Kidney (tissue), 14 donors: ENCODE results near the gene NUFIP2. TPM values are rescaled to one million over a fixed set of nuclear protein-coding genes. Genes with fewer than 3 reads are reported as not detected.

ENCODE experiments used
- DNase-seq, 5 donors: peaks; one replicate each; pipeline ENCODE4 v3.0.0-alpha.2; 2013 to 2020
- FAIRE-seq: peaks from 2 replicates; lab custom pipeline; 2012; peaks lifted over from hg19 to GRCh38; lab: Jason Lieb, UNC
- H3K27ac ChIP-seq, 2 donors: one replicate each; pipeline ENCODE4 v1.7.0; 2013; ENCODE audit warnings: low read depth in 2 of 2, low read length in 2 of 2, inconsistent platforms in 1 of 2
- H3K27me3 ChIP-seq: one replicate; pipeline ENCODE4 v1.7.1; 2013; ENCODE audit warnings: low read length, inconsistent platforms; ENCODE audit not compliant: control insufficient read depth, insufficient read depth
- H3K36me3 ChIP-seq, 3 donors: one replicate each; pipeline versions ENCODE4 v1.7.0 to v1.7.1; 2013; ENCODE audit warnings: low read length in 3 of 3, control low read depth in 1 of 3, inconsistent platforms in 1 of 3; ENCODE audit not compliant: insufficient read depth in 3 of 3, control insufficient read depth in 2 of 3
- H3K4me1 ChIP-seq, 3 donors: one replicate each; pipeline versions ENCODE4 v1.7.0 to v1.7.1; 2013; ENCODE audit warnings: low read length in 3 of 3, inconsistent platforms in 1 of 3, low read depth in 1 of 3; ENCODE audit not compliant: control insufficient read depth in 2 of 3, insufficient read depth in 2 of 3
- H3K4me3 ChIP-seq, 3 donors: one replicate each; pipeline versions ENCODE4 v1.7.0 to v1.8.1; 2013; ENCODE audit warnings: low read length in 3 of 3, control low read depth in 1 of 3, inconsistent platforms in 1 of 3
- H3K9ac ChIP-seq, 3 donors: one replicate each; pipeline versions ENCODE4 v1.7.0 to v1.7.1; 2013; ENCODE audit warnings: low read length in 3 of 3, control low read depth in 1 of 3, inconsistent platforms in 1 of 3
- H3K9me3 ChIP-seq, 3 donors: one replicate each; pipeline versions ENCODE4 v1.7.0 to v1.7.1; 2013; ENCODE audit warnings: low read length in 3 of 3, control low read depth in 1 of 3, inconsistent platforms in 1 of 3; ENCODE audit not compliant: control insufficient read depth in 2 of 3, insufficient read depth in 1 of 3
- intact Hi-C: fragments of 100-400 bp; cut with DNase I; formaldehyde crosslinking; loops from one replicate; pipeline ENCODE4 v1.11.1; 2022
- polyA plus RNA-seq: library from polyadenylated mRNA; stranded (reverse); fragments of 350-450 nt; fragmentation: Illumina TruSeq; extraction: RNeasy Lipid Tissue Mini Kit (QIAGEN cat#74804); gene quantifications from one replicate; pipeline ENCODE4 v1.2.3, GENCODE V29; 2014; ENCODE audit warnings: low read depth, low replicate concordance; ENCODE audit not compliant: insufficient read depth
- total RNA-seq: library from RNA; stranded (reverse); fragmentation: NEBNext Ultra II Directional; extraction: Animal tissue kit (Norgen Biotek cat#: 25700); gene quantifications from one replicate; pipeline ENCODE4 v1.2.1, GENCODE V29; 2021
- TF ChIP-seq, protein P1 (sequence below): IDR thresholded peaks from 3 replicates; pipeline ENCODE4 v1.5.1; 2012; ENCODE audit warnings: mild to moderate bottlenecking, moderate library complexity, borderline replicate concordance; ENCODE audit not compliant: insufficient read depth; ENCODE audit errors: extremely low read depth
- donor health status: control.
- donor health status: control.
- donor health status: control.
- donor health status: control.
- donor health status: control.
- donor health status: DM: yes; HTN: yes; CAD: no.
- donor health status: Normal renal cell carcinoma (clear cell type).

NUFIP2 gene
- total and polyA plus RNA-seq, 2 donors from 2014 or later = 7.6 to 52.3 TPM

DNA sequence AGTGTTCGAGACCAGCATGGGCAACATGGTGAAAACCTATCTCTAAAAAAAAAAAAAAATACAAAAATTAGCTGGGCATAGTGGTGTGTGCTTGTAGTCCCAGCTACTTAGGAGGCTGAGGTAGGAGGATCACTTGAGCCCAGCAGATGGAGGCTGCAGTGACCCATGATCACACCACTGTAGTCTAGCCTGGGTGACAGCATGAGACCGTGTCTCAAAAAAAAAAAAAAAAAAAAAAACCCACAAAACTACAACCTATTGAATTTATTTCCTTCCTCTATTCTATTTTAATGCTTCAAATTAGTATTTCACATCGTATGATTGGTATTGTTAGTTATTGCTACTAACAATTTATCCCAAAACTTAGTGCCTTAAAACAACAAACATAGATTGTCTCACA lies 9.4 kb upstream of the NUFIP2 start:
- Histone ChIP-seq H3K9me3 (no peaks in the 10 kb centered on the region), H3K9ac (no peak overlapping the region), H3K4me1 (no peaks in the 10 kb centered on the region), H3K4me3 (no peak overlapping the region), H3K27me3 (no peaks in the 10 kb centered on the region), H3K36me3 (no peaks in the 10 kb centered on the region), H3K27ac (no peak overlapping the region)
- DNase-seq = no peak
- intact Hi-C loops = no loop called here
- TF ChIP-seq, protein P1, sequence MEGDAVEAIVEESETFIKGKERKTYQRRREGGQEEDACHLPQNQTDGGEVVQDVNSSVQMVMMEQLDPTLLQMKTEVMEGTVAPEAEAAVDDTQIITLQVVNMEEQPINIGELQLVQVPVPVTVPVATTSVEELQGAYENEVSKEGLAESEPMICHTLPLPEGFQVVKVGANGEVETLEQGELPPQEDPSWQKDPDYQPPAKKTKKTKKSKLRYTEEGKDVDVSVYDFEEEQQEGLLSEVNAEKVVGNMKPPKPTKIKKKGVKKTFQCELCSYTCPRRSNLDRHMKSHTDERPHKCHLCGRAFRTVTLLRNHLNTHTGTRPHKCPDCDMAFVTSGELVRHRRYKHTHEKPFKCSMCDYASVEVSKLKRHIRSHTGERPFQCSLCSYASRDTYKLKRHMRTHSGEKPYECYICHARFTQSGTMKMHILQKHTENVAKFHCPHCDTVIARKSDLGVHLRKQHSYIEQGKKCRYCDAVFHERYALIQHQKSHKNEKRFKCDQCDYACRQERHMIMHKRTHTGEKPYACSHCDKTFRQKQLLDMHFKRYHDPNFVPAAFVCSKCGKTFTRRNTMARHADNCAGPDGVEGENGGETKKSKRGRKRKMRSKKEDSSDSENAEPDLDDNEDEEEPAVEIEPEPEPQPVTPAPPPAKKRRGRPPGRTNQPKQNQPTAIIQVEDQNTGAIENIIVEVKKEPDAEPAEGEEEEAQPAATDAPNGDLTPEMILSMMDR = no peak
- no peak for FAIRE-seq

DNA sequence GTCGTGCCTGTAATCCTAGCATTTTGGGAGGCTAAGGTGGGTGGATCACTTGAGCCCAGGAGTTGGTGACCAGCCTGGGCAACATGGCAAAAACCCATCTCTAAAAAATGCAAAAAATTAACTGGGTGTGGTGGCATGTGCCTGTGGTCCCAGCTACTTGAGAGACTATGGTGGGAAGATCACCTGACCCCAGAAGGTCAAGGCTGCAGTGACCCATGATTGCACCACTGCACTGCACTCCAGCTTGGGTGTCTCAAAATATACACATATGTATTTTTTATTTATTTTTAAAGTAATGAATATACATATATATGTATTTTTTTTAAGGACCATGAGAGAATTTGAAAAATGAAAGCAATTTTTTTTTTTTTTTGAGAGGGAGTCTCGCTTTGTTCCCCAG lies 5.1 kb upstream of the NUFIP2 start:
- FAIRE-seq = no peak
- no peak for DNase-seq
- TF ChIP-seq, protein P1 = no peak
- H3K9ac ChIP-seq = no peak overlapping the region
- no peaks in the 10 kb centered on the region for H3K36me3 ChIP-seq
- no peak overlapping the region for H3K27ac ChIP-seq
- H3K4me3 ChIP-seq = no peak overlapping the region
- intact Hi-C loops = no loop called here
- H3K27me3 ChIP-seq = no peaks in the 10 kb centered on the region
- no peaks in the 10 kb centered on the region for H3K9me3 ChIP-seq
- no peaks in the 10 kb centered on the region for H3K4me1 ChIP-seq

- FAIRE-seq = no peak
These were observed 1.5 kb upstream of the NUFIP2 start for GRCh38 chr17:29295420-29295819.

GRCh38 chr17:29294580-29294900 lies 592 bp upstream of the NUFIP2 start:
- DNase-seq (no peak), FAIRE-seq (no peak)
- H3K9me3 ChIP-seq = no peaks in the 10 kb centered on the region
- H3K27ac ChIP-seq = peak overlapping the region; percentile 96 to 99
- peak overlapping the region; percentile 79 to 89 (median 83) for H3K9ac ChIP-seq
- intact Hi-C loops = no loop called here
- no peaks in the 10 kb centered on the region for H3K27me3 ChIP-seq
- peak overlapping the region; percentile 86 to 99 (median 95) for H3K4me3 ChIP-seq
- no peaks in the 10 kb centered on the region for H3K36me3 ChIP-seq
- peaks cover 4 to 10% (median 5%) of the 10 kb centered on the region in 3 donors for H3K4me1 ChIP-seq
- TF ChIP-seq, protein P1 = no peak

More at GRCh38 chr17:29295420-29295819, 1.5 kb upstream of the NUFIP2 start:
- Histone ChIP-seq H3K4me1 (peaks cover 4 to 7% (median 5%) of the 10 kb centered on the region in 3 donors), H3K9me3 (no peaks in the 10 kb centered on the region), H3K27me3 (no peaks in the 10 kb centered on the region), H3K27ac (no peak overlapping the region), H3K9ac (no peak overlapping the region), H3K36me3 (no peaks in the 10 kb centered on the region), H3K4me3 (no peak overlapping the region)
- intact Hi-C loops = no loop called here
- DNase-seq = no peak
- TF ChIP-seq, protein P1 = no peak
